MCF 10A (cell line): Measurements from ENCODE around the gene CNOT8. TPM values are rescaled to one million over a fixed set of nuclear protein-coding genes. Genes with fewer than 3 reads are reported as not detected.
A peak's percentile ranks its signal among the peaks of the same experiment; 100 is the strongest.
"Not testable (repeated sequence)": the region's sequence is repeated elsewhere in the genome, so short reads cannot be mapped to it uniquely, and the experiment has no call there.

Experiments used
- BruUV-seq: library from RNA; stranded (reverse); fragments of 400-500 nt; replicated peaks from 2 replicates; lab custom pipeline; 2021; lab: Mats Ljungman, UMichigan
- CTCF ChIA-PET: fragments of 300-600 bp; sonication (Branson Sonifier 250); formaldehyde crosslinking; extraction: SDS; loops from one replicate; lab custom pipeline; 2021; ENCODE audit warnings: antibody characterized with exemption, inconsistent platforms; lab: Yijun Ruan, JAX
- POLR2A ChIA-PET: fragments of 300-600, 350-650 bp; sonication (Branson Sonifier 250); formaldehyde crosslinking; extraction: SDS; loops from one replicate; lab custom pipeline; 2020; ENCODE audit warnings: antibody characterized with exemption, inconsistent platforms; lab: Yijun Ruan, JAX
- DNase-seq: peaks from one replicate; pipeline ENCODE4 v3.0.0-alpha.2; 2018; ENCODE audit not compliant: unreplicated experiment
- H3K27ac Mint-ChIP-seq: one replicate; pipeline ENCODE4 v1.8.0; 2022; ENCODE audit warnings: mild to moderate bottlenecking, low read depth, mixed read lengths; ENCODE audit not compliant: unreplicated experiment
- H3K27me3 Mint-ChIP-seq: one replicate; pipeline ENCODE4 v1.8.0; 2022; ENCODE audit warnings: mixed read lengths; ENCODE audit not compliant: insufficient read depth, unreplicated experiment
- H3K36me3 Mint-ChIP-seq: one replicate; pipeline ENCODE4 v1.8.0; 2022; ENCODE audit warnings: mild to moderate bottlenecking, moderate library complexity, mixed read lengths; ENCODE audit not compliant: insufficient read depth, unreplicated experiment
- H3K4me1 Mint-ChIP-seq: one replicate; pipeline ENCODE4 v1.8.0; 2022; ENCODE audit warnings: mixed read lengths; ENCODE audit not compliant: insufficient read depth, unreplicated experiment
- H3K4me3 Mint-ChIP-seq: one replicate; pipeline ENCODE4 v1.8.0; 2022; ENCODE audit warnings: mild to moderate bottlenecking, moderate library complexity, mixed read lengths; ENCODE audit not compliant: unreplicated experiment
- H3K9me3 Mint-ChIP-seq: one replicate; pipeline ENCODE4 v1.8.0; 2022; ENCODE audit warnings: mixed read lengths; ENCODE audit not compliant: unreplicated experiment
- intact Hi-C: fragments of 100-400 bp; cut with micrococcal nuclease; formaldehyde crosslinking; loops from 2 replicates; pipeline ENCODE4 v1.14.1; 2022
- total RNA-seq: library from RNA; stranded (reverse); gene quantifications from 2 replicates; pipeline ENCODE4 v1.2.3, GENCODE V29; 2022
- TF ChIP-seq, protein P1 (sequence below): fragments of 200-600 bp; IDR thresholded peaks from one replicate; pipeline ENCODE4 v1.8.0; 2022; ENCODE audit warnings: antibody characterized with exemption, mild to moderate bottlenecking; ENCODE audit not compliant: unreplicated experiment

Gene CNOT8
- total RNA-seq, 1 experiment from 2014 or later: 52.3 TPM

DNA sequence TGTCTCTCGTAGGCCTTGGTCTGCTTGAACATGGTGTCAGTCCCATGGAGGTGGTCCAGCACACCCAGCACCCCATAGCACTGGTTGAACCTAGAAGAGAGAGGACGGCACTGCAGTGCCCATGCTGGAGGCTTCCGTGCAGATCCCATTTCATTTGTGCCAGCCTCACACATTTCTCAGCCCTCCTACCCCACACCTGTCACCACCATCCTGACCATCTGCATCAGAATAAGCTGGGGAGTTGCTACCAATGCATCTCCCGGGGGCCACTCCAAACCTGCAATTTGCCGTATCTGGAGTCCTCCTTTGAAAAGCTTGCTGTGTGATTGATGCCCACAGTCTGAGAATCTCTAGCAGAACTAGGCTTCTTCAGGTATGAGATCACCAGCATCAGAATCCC is 38.0 kb upstream of the CNOT8 start:
- Mint-ChIP-seq H3K27me3 (no peaks in the 10 kb centered on the region), H3K9me3 (no peaks in the 10 kb centered on the region), H3K27ac (peak overlapping the region; percentile 27), H3K4me3 (no peak overlapping the region), H3K36me3 (peaks cover 95% of the 10 kb centered on the region), H3K4me1 (peaks cover 8% of the 10 kb centered on the region)
- no peak for DNase-seq
- POLR2A ChIA-PET: interaction anchor here (0.6 to 2.6 kb wide), 4 partner anchors 9 to 38 kb away, joined by 3 to 13 read pairs (median 4); partner anchors contain the start of genes CNOT8 and FAXDC2
- CTCF ChIA-PET: interaction anchor here (0.5 to 1.7 kb wide), 5 partner anchors 12 to 353 kb away, joined by 3 to 6 read pairs (median 3); no protein-coding TSS in a partner anchor
- intact Hi-C loops: no loop called here
- TF ChIP-seq, protein P1, sequence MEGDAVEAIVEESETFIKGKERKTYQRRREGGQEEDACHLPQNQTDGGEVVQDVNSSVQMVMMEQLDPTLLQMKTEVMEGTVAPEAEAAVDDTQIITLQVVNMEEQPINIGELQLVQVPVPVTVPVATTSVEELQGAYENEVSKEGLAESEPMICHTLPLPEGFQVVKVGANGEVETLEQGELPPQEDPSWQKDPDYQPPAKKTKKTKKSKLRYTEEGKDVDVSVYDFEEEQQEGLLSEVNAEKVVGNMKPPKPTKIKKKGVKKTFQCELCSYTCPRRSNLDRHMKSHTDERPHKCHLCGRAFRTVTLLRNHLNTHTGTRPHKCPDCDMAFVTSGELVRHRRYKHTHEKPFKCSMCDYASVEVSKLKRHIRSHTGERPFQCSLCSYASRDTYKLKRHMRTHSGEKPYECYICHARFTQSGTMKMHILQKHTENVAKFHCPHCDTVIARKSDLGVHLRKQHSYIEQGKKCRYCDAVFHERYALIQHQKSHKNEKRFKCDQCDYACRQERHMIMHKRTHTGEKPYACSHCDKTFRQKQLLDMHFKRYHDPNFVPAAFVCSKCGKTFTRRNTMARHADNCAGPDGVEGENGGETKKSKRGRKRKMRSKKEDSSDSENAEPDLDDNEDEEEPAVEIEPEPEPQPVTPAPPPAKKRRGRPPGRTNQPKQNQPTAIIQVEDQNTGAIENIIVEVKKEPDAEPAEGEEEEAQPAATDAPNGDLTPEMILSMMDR: no peak
- BruUV-seq: no TSS peak

DNA sequence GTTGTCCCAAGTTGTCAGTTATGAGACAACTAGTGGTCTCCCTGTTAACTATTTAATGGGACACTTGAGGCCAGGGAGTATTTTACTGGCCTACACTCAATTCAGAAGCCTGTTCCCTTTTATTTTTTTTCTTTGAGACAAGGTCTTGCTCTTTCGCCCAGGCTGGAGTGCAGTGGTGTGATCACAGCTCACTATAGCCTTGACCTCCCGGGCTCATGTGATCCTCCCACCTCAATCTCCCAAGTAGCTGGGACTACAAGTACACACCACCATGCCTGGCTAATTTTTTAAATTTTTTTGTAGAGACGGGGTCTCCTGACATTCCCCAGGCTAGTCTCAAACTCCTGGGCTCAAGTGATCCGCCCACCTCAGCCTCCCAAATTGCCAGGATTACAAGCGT is 35.5 kb upstream of the CNOT8 start:
- intact Hi-C loops, POLR2A ChIA-PET, H3K27me3 Mint-ChIP-seq, BruUV-seq, H3K9me3 Mint-ChIP-seq, H3K4me3 Mint-ChIP-seq, DNase-seq: not testable (repeated sequence)
- CTCF ChIA-PET: interaction anchor here (0.5 to 1.2 kb wide), 3 partner anchors 12 to 177 kb away, joined by 3 to 6 read pairs (median 5); no protein-coding TSS in a partner anchor
- Mint-ChIP-seq H3K27ac (peak overlapping the region; percentile 43), H3K36me3 (peaks cover 79% of the 10 kb centered on the region), H3K4me1 (peaks cover 20% of the 10 kb centered on the region)

DNA sequence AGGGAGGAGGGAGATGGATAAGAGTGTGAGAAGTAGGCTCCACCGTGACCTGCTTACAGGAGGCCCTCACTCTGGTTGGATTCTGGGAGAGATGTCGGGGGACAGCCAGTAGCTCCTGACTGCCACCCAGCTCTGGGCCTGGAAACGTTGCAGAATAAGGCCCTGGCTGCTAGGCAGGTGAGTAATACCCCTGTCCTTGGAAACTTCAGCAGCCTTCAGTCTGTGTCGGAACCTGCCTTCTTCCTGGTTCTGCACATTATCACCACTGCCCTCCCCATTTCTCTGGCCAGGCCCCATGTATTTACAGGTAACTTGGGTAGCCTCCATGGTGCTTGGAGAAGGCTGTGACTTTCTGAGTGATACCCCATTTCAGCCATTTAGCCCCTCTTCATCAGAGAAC is 34.8 kb upstream of the CNOT8 start:
- TF ChIP-seq, protein P1: no peak
- intact Hi-C loops: no loop called here
- H3K4me1 Mint-ChIP-seq: peaks cover 27% of the 10 kb centered on the region
- no peak for DNase-seq
- H3K4me3 Mint-ChIP-seq: no peak overlapping the region
- H3K36me3 Mint-ChIP-seq: peaks cover 72% of the 10 kb centered on the region
- H3K27me3 Mint-ChIP-seq: no peaks in the 10 kb centered on the region
- no TSS peak for BruUV-seq
- POLR2A ChIA-PET: no interaction called here
- peak overlapping the region; percentile 43 for H3K27ac Mint-ChIP-seq
- CTCF ChIA-PET: interaction anchor here (0.6 to 1.6 kb wide), 4 partner anchors 12 to 174 kb away, joined by 3 to 7 read pairs (median 4); no protein-coding TSS in a partner anchor
- H3K9me3 Mint-ChIP-seq: no peaks in the 10 kb centered on the region

DNA sequence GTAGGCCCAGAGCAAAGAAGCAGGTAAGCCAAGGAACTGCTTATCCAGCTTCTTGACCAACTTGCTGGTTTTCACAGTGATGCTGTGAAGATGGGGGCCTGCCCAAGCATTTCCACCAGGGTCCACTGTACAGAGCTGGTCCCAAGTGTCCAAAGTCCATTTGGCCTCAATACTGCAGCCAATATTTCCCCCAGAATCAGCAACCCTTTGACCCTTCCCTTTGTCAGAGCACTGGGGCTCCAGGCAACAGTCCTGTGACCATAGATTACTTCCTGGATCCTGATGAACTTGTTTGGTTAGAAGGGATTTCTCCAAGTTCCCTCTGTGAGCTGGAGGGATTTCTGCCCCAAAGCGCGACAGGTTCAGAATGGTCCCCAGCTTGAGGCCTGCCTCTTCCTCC is 34.4 kb upstream of the CNOT8 start:
- POLR2A ChIA-PET: interaction anchor here (0.6 kb wide), 1 partner anchor 336 kb away, joined by 3 read pairs; no protein-coding TSS in a partner anchor
- no peaks in the 10 kb centered on the region for H3K9me3 Mint-ChIP-seq
- no peaks in the 10 kb centered on the region for H3K27me3 Mint-ChIP-seq
- intact Hi-C loops: no loop called here
- H3K27ac Mint-ChIP-seq: no peak overlapping the region
- no peak overlapping the region for H3K4me3 Mint-ChIP-seq
- H3K4me1 Mint-ChIP-seq: peaks cover 32% of the 10 kb centered on the region
- TF ChIP-seq, protein P1: no peak
- CTCF ChIA-PET: interaction anchor here (0.6 to 1.6 kb wide), 4 partner anchors 13 to 174 kb away, joined by 3 to 7 read pairs (median 4); no protein-coding TSS in a partner anchor
- DNase-seq: no peak
- no TSS peak for BruUV-seq
- H3K36me3 Mint-ChIP-seq: peaks cover 67% of the 10 kb centered on the region
